Sigmoid colon (tissue), 7 donors: ENCODE measurements around the gene JMJD1C. TPM values are rescaled to one million over a fixed set of nuclear protein-coding genes. Genes with fewer than 3 reads are reported as not detected.

Experiments used
- DNase-seq: peaks from one replicate; pipeline ENCODE4 v3.0.0-alpha.2; 2019
- H3K27ac ChIP-seq, 4 donors: fragments of 200-600 bp; sonication (generic); one replicate each; pipeline ENCODE4 v1.5.1; 2016 to 2019; ENCODE audit warnings: mild to moderate bottlenecking in 1 of 4
- H3K27me3 ChIP-seq, 3 donors: fragments of 200-600 bp; sonication (generic); one replicate each; pipeline ENCODE4 v1.5.1; 2019; ENCODE audit warnings: mild to moderate bottlenecking in 1 of 3
- H3K36me3 ChIP-seq, 4 donors: fragments of 200-600 bp; sonication (generic); one replicate each; pipeline ENCODE4 v1.5.1; 2016 to 2019
- H3K4me1 ChIP-seq, 4 donors: fragments of 200-600 bp; sonication (generic); one replicate each; pipeline ENCODE4 v1.5.1; 2017 to 2019
- H3K4me3 ChIP-seq, 4 donors: fragments of 200-600 bp; sonication (generic); one replicate each; pipeline ENCODE4 v1.5.1; 2017 to 2019; ENCODE audit warnings: mild to moderate bottlenecking in 2 of 4, moderate library complexity in 1 of 4
- H3K9me3 ChIP-seq, 4 donors: fragments of 200-600 bp in 3 of 4; sonication (generic) in 3 of 4; one replicate each; pipeline versions ENCODE4 v1.5.1 to v1.6.1; 2013 to 2019
- EP300 ChIP-seq, 4 donors: sonication (generic); formaldehyde crosslinking; IDR thresholded peaks; one replicate each; pipeline ENCODE4 v1.6.1; 2017; ENCODE audit warnings: antibody characterized with exemption in 4 of 4
- POLR2A ChIP-seq, 2 donors: fragments of 450-650 bp; IDR thresholded peaks; one replicate each; pipeline ENCODE4 v1.6.1; 2016; ENCODE audit warnings: antibody characterized with exemption in 2 of 2, mild to moderate bottlenecking in 2 of 2, moderate library complexity in 2 of 2
- POLR2AphosphoS5 ChIP-seq, 4 donors: sonication (generic); formaldehyde crosslinking; IDR thresholded peaks; one replicate each; pipeline ENCODE4 v1.6.1; 2017; ENCODE audit warnings: antibody characterized with exemption in 4 of 4
- WGBS, 2 donors: extraction: QIAGEN DNeasy Blood & Tissue Kit; methylation state at CpG; one replicate each; pipeline ENCODE4 v1.1.7; 2013; 5-methylcytosine and 5-hydroxymethylcytosine counted together
- intact Hi-C: fragments of 100-400 bp; cut with DNase I; formaldehyde crosslinking; loops from one replicate; pipeline ENCODE4 v1.15.1; 2023
- polyA plus RNA-seq, 3 donors: library from polyadenylated mRNA; stranded (reverse); fragments of 200-250 nt; gene quantifications; one replicate each; pipeline ENCODE4 v1.2.3, GENCODE V29; 2013
- total RNA-seq, 4 donors: library from RNA; depleted of rRNA; stranded (reverse); fragments of >200 nt; gene quantifications; one replicate each; pipeline ENCODE4 v1.1.0, GENCODE V29; 2016
- TF ChIP-seq, protein P1 (sequence below), 4 experiments: fragments of 450-650 bp in 3 of 4; fragments of 200-600 bp in 1 of 4; IDR thresholded peaks; one replicate each; pipeline ENCODE4 v1.5.1; 2016 to 2019; ENCODE audit warnings: antibody characterized with exemption in 4 of 4, mild to moderate bottlenecking in 3 of 4, moderate library complexity in 2 of 4
- donor health status: healthy with polysubstance abuse.
- donor health status: Bipolar disorder and iron deficiency.
- donor health status: healthy.

Gene JMJD1C
- total and polyA plus RNA-seq, 7 donors: 13.2 to 134 (median 94.2) TPM

DNA sequence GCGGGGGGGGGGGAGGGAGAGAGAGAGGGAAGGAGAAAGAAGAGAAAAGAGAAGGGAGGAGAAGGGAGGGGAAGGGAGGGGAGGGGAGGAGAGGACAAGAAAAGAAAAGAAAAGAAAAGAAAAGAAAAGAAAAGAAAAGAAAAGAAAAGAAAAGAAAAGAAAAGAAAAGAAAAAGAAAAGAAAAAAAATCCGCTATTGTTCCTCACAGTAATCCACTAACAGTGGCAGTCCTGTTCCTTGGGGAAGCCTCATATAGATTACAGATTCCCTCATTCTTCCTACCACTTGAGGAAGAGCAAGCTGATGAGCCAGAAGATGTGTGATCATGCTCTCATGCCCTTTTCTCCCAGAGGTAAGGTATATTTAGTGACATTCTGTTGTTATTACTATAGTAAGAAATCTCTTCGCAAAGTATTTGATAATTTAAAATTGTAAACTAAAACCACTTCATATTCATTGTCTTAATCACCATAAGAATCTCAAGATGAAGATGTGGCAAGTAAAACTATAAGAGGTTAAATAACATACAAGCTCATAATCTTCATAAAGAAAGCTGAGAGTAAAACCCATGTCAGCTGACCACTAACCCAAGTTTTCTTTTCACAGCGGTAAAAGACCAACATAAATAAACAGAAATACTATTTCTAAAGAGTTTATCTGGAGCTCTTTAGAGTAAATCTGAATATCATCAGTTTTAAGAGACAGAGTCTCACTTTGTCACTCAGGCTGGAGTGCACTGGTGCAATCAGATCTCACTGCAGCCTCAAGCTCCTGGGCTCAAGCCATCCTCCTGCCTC is 128.1 kb downstream of the JMJD1C start:
- H3K27ac ChIP-seq: no peak overlapping the region
- DNase-seq: no peak
- no peaks in the 10 kb centered on the region for H3K4me1 ChIP-seq
- H3K36me3 ChIP-seq: no peaks in the 10 kb centered on the region
- H3K27me3 ChIP-seq: no peaks in the 10 kb centered on the region
- H3K9me3 ChIP-seq: no peaks in the 10 kb centered on the region
- intact Hi-C loops: no loop called here
- no peak overlapping the region for H3K4me3 ChIP-seq
- TF ChIP-seq EP300 (IDR thresholded peaks at IDR 0.05): no peak
- TF ChIP-seq POLR2AphosphoS5 (IDR thresholded peaks at IDR 0.05): no peak
- TF ChIP-seq, protein P1, sequence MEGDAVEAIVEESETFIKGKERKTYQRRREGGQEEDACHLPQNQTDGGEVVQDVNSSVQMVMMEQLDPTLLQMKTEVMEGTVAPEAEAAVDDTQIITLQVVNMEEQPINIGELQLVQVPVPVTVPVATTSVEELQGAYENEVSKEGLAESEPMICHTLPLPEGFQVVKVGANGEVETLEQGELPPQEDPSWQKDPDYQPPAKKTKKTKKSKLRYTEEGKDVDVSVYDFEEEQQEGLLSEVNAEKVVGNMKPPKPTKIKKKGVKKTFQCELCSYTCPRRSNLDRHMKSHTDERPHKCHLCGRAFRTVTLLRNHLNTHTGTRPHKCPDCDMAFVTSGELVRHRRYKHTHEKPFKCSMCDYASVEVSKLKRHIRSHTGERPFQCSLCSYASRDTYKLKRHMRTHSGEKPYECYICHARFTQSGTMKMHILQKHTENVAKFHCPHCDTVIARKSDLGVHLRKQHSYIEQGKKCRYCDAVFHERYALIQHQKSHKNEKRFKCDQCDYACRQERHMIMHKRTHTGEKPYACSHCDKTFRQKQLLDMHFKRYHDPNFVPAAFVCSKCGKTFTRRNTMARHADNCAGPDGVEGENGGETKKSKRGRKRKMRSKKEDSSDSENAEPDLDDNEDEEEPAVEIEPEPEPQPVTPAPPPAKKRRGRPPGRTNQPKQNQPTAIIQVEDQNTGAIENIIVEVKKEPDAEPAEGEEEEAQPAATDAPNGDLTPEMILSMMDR (IDR thresholded peaks at IDR 0.05): no peak
- TF ChIP-seq POLR2A (IDR thresholded peaks at IDR 0.05): no peak
- WGBS, 2 donors: 94 to 95% methylated on average over 4 of the region's 4 CpGs

DNA sequence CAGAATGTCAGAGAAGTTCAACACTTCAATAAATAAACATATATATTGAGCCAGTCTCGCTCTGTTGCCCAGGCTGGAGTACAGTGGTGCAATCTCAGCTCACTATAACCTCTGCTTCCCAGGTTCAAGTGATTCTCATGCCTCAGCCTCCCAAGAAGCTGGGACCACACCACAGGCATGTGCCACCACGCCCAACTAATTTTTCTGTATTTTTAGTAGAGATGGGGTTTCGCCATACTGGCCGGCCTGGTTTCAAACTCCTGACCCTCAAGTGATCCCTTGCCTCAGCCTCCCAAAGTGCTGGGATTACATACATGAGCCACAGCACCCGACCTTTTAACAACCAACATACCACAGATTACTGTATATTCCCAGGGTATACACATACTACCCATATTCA is 134.2 kb downstream of the JMJD1C start:
- no peak for DNase-seq
- intact Hi-C loops: no loop called here
- 94 to 96% methylated on average over 5 of the region's 5 CpGs for WGBS, 2 donors
- Histone ChIP-seq H3K9me3 (no peaks in the 10 kb centered on the region), H3K27me3 (no peaks in the 10 kb centered on the region), H3K27ac (no peak overlapping the region), H3K36me3 (no peaks in the 10 kb centered on the region), H3K4me3 (no peak overlapping the region), H3K4me1 (no peaks in the 10 kb centered on the region)
- TF ChIP-seq POLR2AphosphoS5 (IDR thresholded peaks at IDR 0.05) (no peak), EP300 (IDR thresholded peaks at IDR 0.05) (no peak), POLR2A (IDR thresholded peaks at IDR 0.05) (no peak)
- TF ChIP-seq, protein P1 (IDR thresholded peaks at IDR 0.05): no peak

DNA sequence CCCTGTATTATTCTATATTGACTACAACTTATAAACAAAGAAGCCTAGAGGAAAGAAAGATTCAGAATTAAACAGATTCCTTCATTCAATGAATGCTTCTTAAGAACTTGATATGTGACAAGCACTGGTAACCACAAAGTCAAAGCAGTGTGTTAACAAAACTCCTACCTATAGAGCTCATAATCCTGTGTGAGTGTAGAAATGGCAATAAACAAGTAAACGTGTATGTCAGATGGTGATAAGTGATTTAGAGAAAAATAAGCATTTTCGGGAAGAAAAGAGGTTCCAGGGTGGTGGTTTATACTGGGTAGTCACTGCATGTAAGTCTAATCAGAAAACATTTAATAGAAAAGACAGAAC is 141.3 kb downstream of the JMJD1C start:
- H3K27me3 ChIP-seq: no peaks in the 10 kb centered on the region
- no peak overlapping the region for H3K27ac ChIP-seq
- no peaks in the 10 kb centered on the region for H3K36me3 ChIP-seq
- WGBS, 2 donors: 73 to 81% methylated on average over 2 of the region's 2 CpGs
- H3K9me3 ChIP-seq: no peaks in the 10 kb centered on the region
- H3K4me3 ChIP-seq: no peak overlapping the region
- H3K4me1 ChIP-seq: no peaks in the 10 kb centered on the region
- no peak for TF ChIP-seq POLR2A (IDR thresholded peaks at IDR 0.05)
- TF ChIP-seq, protein P1 (IDR thresholded peaks at IDR 0.05): no peak
- no peak for TF ChIP-seq POLR2AphosphoS5 (IDR thresholded peaks at IDR 0.05)
- no peak for TF ChIP-seq EP300 (IDR thresholded peaks at IDR 0.05)
- intact Hi-C loops: no loop called here
- no peak for DNase-seq

GRCh38 chr10:63323701-63324494 is 141.9 kb downstream of the JMJD1C start:
- H3K4me1 ChIP-seq: no peaks in the 10 kb centered on the region
- no peaks in the 10 kb centered on the region for H3K9me3 ChIP-seq
- H3K27ac ChIP-seq: no peak overlapping the region
- no peak for TF ChIP-seq EP300 (IDR thresholded peaks at IDR 0.05)
- no peak for TF ChIP-seq POLR2AphosphoS5 (IDR thresholded peaks at IDR 0.05)
- TF ChIP-seq, protein P1 (IDR thresholded peaks at IDR 0.05): no peak
- no peak for TF ChIP-seq POLR2A (IDR thresholded peaks at IDR 0.05)
- H3K36me3 ChIP-seq: no peaks in the 10 kb centered on the region
- no peaks in the 10 kb centered on the region for H3K27me3 ChIP-seq
- intact Hi-C loops: no loop called here
- no peak for DNase-seq
- H3K4me3 ChIP-seq: no peak overlapping the region
- 93 to 96% methylated on average over 6 of the region's 6 CpGs for WGBS, 2 donors
